PC-9 (cell line): ENCODE results near the gene CTAG2.

Experiments
- EZH2 ChIP-seq: fragments of 200-600 bp; sonication (generic); IDR thresholded peaks from 2 replicates; pipeline ENCODE4 v1.8.0; 2017; ENCODE audit warnings: antibody characterized with exemption, low read depth
- TF ChIP-seq, protein P1 (sequence below): fragments of 200-600 bp; sonication (generic); conservative IDR thresholded peaks from 2 replicates; pipeline ENCODE4 v1.6.1; 2017; ENCODE audit warnings: mixed run types, antibody characterized with exemption, mild to moderate bottlenecking, moderate library complexity

GRCh38 chrX:154654925-154655324 lies 1.5 kb upstream of the CTAG2 start:
- TF ChIP-seq, protein P1, sequence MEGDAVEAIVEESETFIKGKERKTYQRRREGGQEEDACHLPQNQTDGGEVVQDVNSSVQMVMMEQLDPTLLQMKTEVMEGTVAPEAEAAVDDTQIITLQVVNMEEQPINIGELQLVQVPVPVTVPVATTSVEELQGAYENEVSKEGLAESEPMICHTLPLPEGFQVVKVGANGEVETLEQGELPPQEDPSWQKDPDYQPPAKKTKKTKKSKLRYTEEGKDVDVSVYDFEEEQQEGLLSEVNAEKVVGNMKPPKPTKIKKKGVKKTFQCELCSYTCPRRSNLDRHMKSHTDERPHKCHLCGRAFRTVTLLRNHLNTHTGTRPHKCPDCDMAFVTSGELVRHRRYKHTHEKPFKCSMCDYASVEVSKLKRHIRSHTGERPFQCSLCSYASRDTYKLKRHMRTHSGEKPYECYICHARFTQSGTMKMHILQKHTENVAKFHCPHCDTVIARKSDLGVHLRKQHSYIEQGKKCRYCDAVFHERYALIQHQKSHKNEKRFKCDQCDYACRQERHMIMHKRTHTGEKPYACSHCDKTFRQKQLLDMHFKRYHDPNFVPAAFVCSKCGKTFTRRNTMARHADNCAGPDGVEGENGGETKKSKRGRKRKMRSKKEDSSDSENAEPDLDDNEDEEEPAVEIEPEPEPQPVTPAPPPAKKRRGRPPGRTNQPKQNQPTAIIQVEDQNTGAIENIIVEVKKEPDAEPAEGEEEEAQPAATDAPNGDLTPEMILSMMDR: no peak
- TF ChIP-seq EZH2: no peak
